GM23248 (cell line): ENCODE data around the gene CLK3.

ENCODE experiments used
- EZH2 ChIP-seq: fragments of 200-600 bp; sonication (generic); IDR thresholded peaks from 2 replicates; pipeline ENCODE4 v1.6.1; 2018; ENCODE audit warnings: antibody characterized with exemption, mild to moderate bottlenecking; ENCODE audit not compliant: insufficient read depth, poor library complexity, severe bottlenecking
- EZH2phosphoT487 ChIP-seq: fragments of 200-600 bp; sonication (generic); IDR thresholded peaks from 2 replicates; pipeline ENCODE4 v1.6.1; 2018; ENCODE audit warnings: antibody characterized with exemption, moderate library complexity, mild to moderate bottlenecking, low read depth; ENCODE audit not compliant: insufficient read depth

DNA sequence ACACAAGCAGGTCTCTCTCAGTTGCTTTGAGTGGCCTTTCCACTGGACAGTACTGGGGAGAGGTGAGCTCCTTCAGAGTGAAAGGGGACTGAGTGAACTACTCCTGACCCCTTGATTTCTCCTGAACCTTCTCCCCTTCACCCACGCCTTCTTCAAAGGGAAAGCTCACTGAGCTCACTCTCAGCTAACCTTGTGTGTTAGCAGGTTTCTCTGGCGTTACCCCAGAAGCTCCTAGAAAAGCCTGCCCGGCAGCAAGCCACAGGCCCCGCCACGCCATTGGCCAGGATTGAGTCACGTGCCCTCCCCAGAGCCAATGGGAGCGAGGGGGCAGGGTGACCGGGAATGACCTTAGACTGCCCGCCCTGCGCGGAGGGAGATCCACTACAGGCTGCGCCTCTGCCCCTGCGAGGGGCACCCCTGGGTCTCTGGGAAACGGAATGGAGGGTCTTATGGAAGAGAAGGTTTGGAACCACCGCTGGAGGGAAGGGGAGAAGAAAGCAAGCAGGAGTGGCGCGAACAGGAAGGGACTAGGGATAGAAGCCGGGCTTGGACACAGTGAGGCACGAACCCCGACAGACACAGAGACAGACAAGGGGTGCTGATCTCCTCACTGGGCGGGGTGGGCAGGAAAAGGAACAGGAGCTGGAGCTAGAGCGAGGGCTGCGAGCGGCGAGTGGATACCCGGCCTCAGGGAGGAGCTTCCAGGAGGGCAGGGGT, 17.4 kb upstream of the CLK3 start:
- TF ChIP-seq EZH2 (no peak), EZH2phosphoT487 (no peak)
